ENCODE results near the gene TVP23A.
"Not testable (repeated sequence)": the region's sequence is repeated elsewhere in the genome, so short reads cannot be mapped to it uniquely, and the experiment has no call there.

The TVP23A gene

GRCh38 chr16:10808218-10808617 lies 10.4 kb downstream of the TVP23A start:
- FAIRE-seq (no peak), DNase-seq (ENCODE audit: insufficient read length, low spot score) (no peak)

GRCh38 chr16:10806698-10807097 lies 11.9 kb downstream of the TVP23A start:
- FAIRE-seq (no peak), DNase-seq (ENCODE audit: insufficient read length, low spot score) (no peak)

DNA sequence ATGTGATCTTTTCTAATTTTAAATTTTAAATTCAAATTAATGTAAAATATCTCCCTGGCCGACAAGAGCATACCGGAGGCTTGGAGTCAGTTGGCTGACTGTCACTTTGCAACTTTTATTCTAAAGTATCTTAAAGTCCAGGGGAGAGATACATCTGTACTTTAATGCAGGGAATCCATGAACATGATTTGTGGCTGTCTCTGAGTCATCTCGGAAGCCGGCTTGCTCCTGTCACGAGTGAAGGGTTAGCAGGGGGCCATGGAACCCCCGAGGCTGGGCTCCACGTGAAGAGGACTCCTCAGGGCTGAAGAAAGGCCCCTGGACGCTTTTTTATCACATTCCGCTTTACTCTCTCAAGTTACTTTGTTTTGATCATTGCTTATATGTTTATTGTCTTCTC lies 13.3 kb downstream of the TVP23A start:
- DNase-seq (ENCODE audit: insufficient read length, low spot score): peak; percentile 40
- no peak for FAIRE-seq

- DNase-seq (ENCODE audit: insufficient read length, low spot score) (no peak), FAIRE-seq (no peak)
Observed at GRCh38 chr16:10799736-10800135, 18.9 kb downstream of the TVP23A start.

- DNase-seq (ENCODE audit: insufficient read length, low spot score) (no peak), FAIRE-seq (no peak)
Observed at GRCh38 chr16:10791048-10791447, 27.5 kb downstream of the TVP23A start.

DNA sequence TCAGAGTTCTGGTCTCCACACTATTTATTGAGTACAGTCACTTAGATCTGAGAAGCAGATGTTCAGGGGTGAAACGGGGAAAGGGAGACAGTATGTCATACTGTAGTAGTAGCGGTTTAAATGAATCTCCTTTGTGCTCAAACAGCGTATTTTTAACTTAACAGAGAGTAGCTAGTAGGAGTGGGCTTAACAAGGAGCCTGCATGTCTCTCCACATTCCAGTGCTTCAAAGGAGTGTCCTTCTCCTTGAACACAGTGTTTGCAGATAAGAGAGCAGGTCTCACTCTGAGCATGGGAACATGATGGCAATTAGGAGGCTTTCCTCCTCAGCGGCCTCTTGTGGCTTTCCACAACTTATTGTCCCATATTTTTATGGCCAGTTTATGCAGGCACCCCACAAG lies 30.0 kb downstream of the TVP23A start:
- not testable (repeated sequence) for DNase-seq (ENCODE audit: insufficient read length, low spot score); FAIRE-seq

- DNase-seq (ENCODE audit: insufficient read length, low spot score) (no peak), FAIRE-seq (no peak)
Observed at GRCh38 chr16:10787304-10787703, 31.3 kb downstream of the TVP23A start.

GRCh38 chr16:10782628-10783027 lies 36.0 kb downstream of the TVP23A start:
- FAIRE-seq: no peak
- DNase-seq (ENCODE audit: insufficient read length, low spot score): no peak

DNA sequence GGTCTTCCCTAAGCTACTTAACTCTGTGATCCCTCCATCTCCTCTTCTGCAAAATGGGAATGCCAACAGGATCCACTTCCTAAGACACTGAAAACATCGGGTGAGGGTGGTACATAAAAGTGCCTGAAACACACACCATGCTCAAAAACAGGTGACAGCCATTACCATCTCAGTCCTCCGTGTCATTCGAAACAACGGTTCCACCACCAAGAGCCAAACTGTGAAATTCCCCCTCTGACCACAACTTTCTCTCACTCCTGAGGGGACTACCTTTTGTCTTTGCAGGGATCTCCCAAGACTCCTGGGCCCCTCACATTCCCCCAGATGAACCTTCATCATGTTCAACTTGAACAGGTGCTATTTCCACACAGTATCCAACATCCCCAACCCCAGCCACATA lies 38.0 kb downstream of the TVP23A start:
- DNase-seq (ENCODE audit: insufficient read length, low spot score): no peak
- no peak for FAIRE-seq

DNA sequence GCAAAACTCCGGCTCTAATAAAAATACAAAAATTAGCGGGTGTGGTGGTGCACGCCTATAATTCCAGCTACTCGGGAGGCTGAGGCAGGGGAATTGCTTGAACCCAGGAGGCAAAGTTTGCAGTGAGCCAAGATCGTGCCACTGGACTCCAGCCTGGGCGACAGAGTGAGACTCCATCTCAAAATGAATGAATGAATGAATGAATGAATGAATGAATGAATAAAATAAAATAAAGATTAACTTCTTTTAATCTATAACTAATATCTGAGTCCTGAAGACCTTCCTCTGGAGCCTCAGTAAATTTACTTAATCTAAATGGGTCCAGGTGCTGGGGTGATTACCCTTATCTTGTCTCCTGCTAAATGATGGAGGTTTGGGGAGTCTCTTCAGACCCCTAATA lies 38.7 kb downstream of the TVP23A start:
- not testable (repeated sequence) for FAIRE-seq; DNase-seq (ENCODE audit: insufficient read length, low spot score)

GRCh38 chr16:10777356-10777755 lies 41.2 kb downstream of the TVP23A start:
- no peak for DNase-seq (ENCODE audit: insufficient read length, low spot score)
- no peak for FAIRE-seq

DNA sequence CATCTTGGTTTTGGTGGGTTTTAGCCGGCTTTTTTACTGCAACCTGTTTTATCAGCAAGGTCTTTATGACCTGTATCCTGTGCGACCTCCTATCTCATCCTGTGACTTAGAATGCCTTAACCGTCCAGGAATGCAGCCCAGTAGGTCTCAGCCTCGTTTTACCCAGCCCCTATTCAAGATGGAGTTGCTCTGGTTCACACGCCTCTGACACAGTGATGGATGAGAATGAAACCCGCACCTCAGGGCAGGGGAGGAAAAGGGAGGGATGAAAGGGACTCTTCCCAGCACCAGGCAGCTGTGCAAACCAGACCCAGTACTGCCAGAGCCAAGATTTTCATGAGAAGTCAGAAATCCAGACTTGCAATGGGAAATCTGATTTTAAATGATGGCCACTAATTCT lies 41.7 kb downstream of the TVP23A start:
- FAIRE-seq; DNase-seq (ENCODE audit: insufficient read length, low spot score): not testable (repeated sequence)

- no peak for DNase-seq (ENCODE audit: insufficient read length, low spot score)
- no peak for FAIRE-seq
Observed at GRCh38 chr16:10776280-10776679, 42.3 kb downstream of the TVP23A start.

DNA sequence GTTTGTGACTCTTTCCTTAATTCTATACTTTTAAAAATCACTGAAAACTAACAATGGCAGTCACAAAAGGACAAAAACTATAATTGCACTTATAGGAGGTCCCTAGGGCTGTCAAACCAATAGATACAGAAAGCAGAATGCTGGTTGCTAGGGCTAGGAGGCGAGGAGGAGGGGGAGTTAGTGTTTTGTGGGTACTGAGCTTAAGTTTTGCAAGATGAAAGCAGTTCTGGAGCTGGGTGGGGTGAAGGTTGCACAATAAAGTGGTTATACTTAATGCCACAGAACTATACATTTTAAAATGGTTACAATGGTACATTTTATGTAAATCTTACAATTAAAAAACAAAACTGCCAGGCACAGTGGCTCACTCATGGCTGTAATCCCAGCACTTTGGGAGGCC lies 47.7 kb downstream of the TVP23A start:
- no peak for DNase-seq (ENCODE audit: insufficient read length, low spot score)
- no peak for FAIRE-seq

GRCh38 chr16:10769381-10769780 lies 49.2 kb downstream of the TVP23A start:
- DNase-seq (ENCODE audit: insufficient read length, low spot score): no peak
- no peak for FAIRE-seq

- DNase-seq (ENCODE audit: insufficient read length, low spot score) (no peak), FAIRE-seq (no peak)
Observed at GRCh38 chr16:10767127-10767526, 51.5 kb downstream of the TVP23A start.

- FAIRE-seq: no peak
- DNase-seq (ENCODE audit: insufficient read length, low spot score): no peak
Observed at GRCh38 chr16:10765772-10766171, 52.8 kb downstream of the TVP23A start.

GRCh38 chr16:10763456-10763855 lies 55.1 kb downstream of the TVP23A start:
- DNase-seq (ENCODE audit: insufficient read length, low spot score) (no peak), FAIRE-seq (no peak)

DNA sequence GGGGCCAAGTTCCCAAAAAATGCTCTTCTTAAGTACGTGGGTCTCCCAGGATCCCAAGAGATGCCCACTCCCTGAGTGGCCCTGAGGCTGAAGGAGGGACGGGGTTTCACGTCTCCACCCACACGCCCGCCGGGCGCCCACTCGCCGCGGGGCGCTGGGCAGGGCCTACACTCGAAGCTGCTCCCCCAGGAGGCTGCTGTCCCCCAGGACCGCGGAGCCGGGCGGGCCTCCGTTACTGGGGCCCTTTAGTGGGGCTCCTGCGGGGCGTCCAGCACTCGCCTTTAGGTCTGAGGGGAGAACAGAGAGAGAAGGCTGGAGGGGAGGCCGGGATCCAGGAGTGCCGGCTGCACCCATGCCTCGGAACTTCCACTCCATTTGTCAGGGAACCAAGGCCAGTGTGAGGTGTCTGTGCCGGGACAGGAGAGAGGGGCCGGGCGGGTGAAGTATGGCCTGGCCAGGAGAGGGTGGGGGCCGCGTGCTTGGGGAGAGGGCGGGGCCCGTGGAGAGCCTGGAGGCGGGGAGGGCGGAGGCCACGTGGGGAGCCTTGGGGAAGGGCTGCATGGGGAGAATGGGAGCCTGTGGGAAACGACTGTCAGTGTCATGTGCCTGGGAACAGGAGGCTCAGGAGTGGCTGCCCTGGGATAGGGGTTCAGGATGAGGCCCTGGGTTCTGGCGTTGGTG lies 56.1 kb downstream of the TVP23A start:
- DNase-seq (ENCODE audit: insufficient read length, low spot score) (no peak), FAIRE-seq (no peak)

- FAIRE-seq (no peak), DNase-seq (ENCODE audit: insufficient read length, low spot score) (no peak)
Observed at GRCh38 chr16:10761373-10761772, 57.2 kb downstream of the TVP23A start.

DNA sequence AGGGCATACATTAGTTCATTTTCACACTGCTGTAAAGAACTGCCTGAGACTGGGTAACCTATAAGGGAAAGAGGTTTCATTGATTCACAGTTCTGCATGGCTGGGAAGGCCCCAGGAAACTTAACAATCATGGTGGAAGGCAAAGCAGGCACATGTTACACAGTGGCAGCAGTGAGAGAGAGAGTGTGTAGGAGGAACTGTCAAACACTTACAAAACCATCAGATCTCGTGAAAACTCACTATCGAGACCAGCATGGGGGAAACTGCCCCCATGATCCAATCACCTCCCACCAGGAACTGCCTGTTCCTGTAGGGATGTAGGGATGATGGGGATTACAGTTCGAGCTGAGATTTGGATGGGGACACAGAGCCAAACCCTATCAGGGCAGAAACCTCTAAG lies 57.7 kb downstream of the TVP23A start:
- DNase-seq (ENCODE audit: insufficient read length, low spot score) (no peak), FAIRE-seq (no peak)

DNA sequence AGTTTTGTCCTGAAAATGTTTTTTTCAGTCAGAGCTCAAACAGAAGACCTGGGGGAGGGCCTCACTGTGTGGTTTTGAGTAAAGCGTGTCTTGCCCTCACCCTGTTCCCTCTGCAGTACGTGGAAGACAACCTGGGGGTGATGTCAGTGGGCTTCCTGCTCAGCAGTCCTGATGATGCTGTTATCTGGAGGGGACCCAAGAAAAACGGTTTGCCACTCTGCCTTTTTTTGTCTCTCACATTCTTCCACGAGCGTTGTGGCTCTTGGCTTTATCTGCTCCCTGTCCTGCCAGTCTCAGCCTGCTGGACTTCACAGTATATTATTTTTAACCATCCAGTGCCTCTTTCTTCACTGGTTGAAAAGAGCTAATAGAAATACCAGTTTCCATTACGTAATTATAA lies 62.0 kb downstream of the TVP23A start:
- FAIRE-seq: no peak
- DNase-seq (ENCODE audit: insufficient read length, low spot score): no peak

GRCh38 chr16:10754941-10755340 lies 63.7 kb downstream of the TVP23A start:
- no peak for FAIRE-seq
- DNase-seq (ENCODE audit: insufficient read length, low spot score): peak; percentile 37

Data from HTR-8/SVneo (cell line).